Hepatocyte (in vitro differentiated cells): ENCODE results near the gene RBM7.

ENCODE experiments used
- EZH2 ChIP-seq: fragments of 200-600 bp; sonication (generic); IDR thresholded peaks from 2 replicates; pipeline ENCODE4 v1.6.1; 2016; ENCODE audit warnings: antibody characterized with exemption, mild to moderate bottlenecking, borderline replicate concordance
- TF ChIP-seq, protein P1 (sequence below): fragments of 200-600 bp; sonication (generic); IDR thresholded peaks from 2 replicates; pipeline ENCODE4 v1.5.1; 2016; ENCODE audit warnings: antibody characterized with exemption, mild to moderate bottlenecking; ENCODE audit not compliant: poor library complexity

DNA sequence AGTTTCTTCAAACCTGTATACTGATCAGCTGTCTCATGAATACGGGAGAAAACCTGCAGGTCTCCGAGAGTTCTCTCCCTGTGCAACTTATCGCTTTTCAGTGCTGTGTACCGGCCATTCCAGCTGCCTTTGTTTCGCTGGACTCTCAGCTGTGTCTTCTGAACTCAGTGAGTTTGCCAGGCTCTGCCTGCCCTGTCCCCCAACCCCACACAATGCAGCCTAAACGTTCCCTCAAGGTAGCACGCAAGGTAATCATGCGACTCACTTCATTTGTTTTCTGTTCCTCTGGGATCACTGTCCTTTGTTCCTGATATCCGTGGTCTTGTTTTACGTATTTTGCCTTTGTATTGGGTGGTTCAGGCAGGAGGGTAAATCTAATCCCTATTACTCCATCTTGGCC is 13.5 kb downstream of the RBM7 start:
- TF ChIP-seq, protein P1, sequence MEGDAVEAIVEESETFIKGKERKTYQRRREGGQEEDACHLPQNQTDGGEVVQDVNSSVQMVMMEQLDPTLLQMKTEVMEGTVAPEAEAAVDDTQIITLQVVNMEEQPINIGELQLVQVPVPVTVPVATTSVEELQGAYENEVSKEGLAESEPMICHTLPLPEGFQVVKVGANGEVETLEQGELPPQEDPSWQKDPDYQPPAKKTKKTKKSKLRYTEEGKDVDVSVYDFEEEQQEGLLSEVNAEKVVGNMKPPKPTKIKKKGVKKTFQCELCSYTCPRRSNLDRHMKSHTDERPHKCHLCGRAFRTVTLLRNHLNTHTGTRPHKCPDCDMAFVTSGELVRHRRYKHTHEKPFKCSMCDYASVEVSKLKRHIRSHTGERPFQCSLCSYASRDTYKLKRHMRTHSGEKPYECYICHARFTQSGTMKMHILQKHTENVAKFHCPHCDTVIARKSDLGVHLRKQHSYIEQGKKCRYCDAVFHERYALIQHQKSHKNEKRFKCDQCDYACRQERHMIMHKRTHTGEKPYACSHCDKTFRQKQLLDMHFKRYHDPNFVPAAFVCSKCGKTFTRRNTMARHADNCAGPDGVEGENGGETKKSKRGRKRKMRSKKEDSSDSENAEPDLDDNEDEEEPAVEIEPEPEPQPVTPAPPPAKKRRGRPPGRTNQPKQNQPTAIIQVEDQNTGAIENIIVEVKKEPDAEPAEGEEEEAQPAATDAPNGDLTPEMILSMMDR, result no peak
- TF ChIP-seq EZH2, result no peak
